Gastroesophageal sphincter (tissue), 3 donors: ENCODE results near the gene TMPRSS9.

Source experiments
- POLR2A ChIP-seq, 2 donors: fragments of 450-650 bp; IDR thresholded peaks; one replicate each; pipeline ENCODE4 v1.6.1; 2017; ENCODE audit warnings: antibody characterized with exemption in 2 of 2, mild to moderate bottlenecking in 2 of 2, moderate library complexity in 1 of 2
- POLR2AphosphoS5 ChIP-seq: sonication (generic); formaldehyde crosslinking; IDR thresholded peaks from one replicate; pipeline ENCODE4 v1.6.1; 2017; ENCODE audit warnings: antibody characterized with exemption
- TF ChIP-seq, protein P1 (sequence below), 4 experiments: fragments of 200-600 bp in 2 of 4; fragments of 450-650 bp in 2 of 4; sonication (generic) in 1 of 4; IDR thresholded peaks; one replicate each; pipeline ENCODE4 v1.5.1; 2017 to 2019; ENCODE audit warnings: antibody characterized with exemption in 4 of 4, mild to moderate bottlenecking in 2 of 4, moderate library complexity in 2 of 4

- TF ChIP-seq POLR2A (IDR thresholded peaks at IDR 0.05) (no peak), POLR2AphosphoS5 (no peak)
- TF ChIP-seq, protein P1, sequence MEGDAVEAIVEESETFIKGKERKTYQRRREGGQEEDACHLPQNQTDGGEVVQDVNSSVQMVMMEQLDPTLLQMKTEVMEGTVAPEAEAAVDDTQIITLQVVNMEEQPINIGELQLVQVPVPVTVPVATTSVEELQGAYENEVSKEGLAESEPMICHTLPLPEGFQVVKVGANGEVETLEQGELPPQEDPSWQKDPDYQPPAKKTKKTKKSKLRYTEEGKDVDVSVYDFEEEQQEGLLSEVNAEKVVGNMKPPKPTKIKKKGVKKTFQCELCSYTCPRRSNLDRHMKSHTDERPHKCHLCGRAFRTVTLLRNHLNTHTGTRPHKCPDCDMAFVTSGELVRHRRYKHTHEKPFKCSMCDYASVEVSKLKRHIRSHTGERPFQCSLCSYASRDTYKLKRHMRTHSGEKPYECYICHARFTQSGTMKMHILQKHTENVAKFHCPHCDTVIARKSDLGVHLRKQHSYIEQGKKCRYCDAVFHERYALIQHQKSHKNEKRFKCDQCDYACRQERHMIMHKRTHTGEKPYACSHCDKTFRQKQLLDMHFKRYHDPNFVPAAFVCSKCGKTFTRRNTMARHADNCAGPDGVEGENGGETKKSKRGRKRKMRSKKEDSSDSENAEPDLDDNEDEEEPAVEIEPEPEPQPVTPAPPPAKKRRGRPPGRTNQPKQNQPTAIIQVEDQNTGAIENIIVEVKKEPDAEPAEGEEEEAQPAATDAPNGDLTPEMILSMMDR (IDR thresholded peaks at IDR 0.05), result no peak
These were observed 23.3 kb upstream of the TMPRSS9 start for GRCh38 chr19:2336528-2337328.
